Fibroblast of upper back skin (primary cell): Measurements from ENCODE around the gene WASHC4.
"Not testable (repeated sequence)": the region's sequence is repeated elsewhere in the genome, so short reads cannot be mapped to it uniquely, and the experiment has no call there.

ENCODE experiments used
- DNase-seq: peaks from one replicate; pipeline ENCODE4 v3.0.0-alpha.2; 2013

Gene WASHC4

DNA sequence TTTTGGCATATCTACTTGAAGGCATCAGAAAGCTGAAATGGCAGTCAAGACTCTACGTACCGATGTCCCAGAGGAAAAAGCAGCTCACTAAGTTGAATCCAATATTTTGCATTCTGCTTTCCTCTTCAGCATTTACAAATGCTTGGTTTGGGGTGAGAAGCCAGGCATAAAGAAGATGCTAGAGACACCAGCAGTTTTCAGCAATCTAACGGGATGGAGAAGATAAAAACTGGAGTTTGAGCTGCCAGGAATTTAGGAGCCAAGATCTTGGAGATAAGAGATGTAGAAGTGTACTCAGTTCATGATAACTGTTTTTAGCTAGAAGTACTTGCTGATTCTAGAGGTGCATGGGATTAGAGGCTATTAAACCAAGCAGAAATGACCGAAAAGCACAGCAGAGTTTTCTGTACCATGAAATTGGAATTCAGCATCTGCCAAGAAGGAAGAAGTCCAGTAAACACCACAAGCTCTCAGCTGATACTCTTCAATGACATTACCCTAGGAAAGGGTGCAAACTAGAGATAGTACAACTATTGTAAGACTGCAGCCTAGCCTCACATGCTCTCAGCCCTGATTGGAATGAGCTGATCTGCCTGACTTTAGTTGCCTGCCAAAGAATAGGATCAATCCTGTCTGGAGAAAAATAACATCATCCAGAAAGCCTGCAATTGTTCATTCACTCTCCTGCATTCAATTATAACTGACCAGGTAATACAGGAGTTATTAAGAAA, 15.9 kb upstream of the WASHC4 start:
- DNase-seq: no peak

DNA sequence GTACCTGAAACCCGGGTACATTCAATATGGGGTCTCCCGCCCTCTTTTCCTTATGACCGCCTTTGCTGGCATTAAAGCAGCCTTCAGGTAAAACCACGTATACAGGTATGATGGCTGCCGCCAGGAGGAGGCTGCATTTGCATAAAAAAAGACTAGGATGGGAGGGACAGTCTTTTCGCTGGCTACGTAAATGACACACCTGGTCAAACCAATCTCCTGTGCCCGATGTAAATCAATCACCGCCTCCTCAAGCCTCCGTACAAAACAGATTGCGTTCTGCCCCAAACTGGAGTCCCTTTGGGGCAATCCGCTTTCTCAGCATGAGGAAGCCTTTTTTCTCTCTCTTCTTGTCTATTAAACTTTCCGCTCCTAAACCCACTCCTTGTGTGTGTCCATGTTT, 15.2 kb upstream of the WASHC4 start:
- DNase-seq: no peak

DNA sequence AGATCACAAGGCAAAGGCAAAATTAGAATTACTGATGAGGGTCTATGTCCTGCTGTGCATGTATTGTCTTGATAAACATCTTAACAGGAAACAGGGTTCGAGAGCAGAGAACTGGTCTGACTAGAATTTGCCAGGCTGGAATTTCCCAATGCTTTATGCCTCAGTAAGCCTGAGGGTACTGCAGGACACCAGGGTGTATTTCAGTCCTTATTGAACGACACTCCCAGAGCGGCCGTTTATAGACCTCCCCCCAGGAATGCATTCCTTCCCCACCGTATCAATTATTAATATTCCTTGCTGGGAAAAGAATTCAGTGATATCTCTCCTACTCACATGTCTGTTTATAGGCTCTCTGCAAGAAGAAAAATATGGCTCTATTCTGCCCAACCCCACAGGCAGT, 12.2 kb upstream of the WASHC4 start:
- DNase-seq: not testable (repeated sequence)

DNA sequence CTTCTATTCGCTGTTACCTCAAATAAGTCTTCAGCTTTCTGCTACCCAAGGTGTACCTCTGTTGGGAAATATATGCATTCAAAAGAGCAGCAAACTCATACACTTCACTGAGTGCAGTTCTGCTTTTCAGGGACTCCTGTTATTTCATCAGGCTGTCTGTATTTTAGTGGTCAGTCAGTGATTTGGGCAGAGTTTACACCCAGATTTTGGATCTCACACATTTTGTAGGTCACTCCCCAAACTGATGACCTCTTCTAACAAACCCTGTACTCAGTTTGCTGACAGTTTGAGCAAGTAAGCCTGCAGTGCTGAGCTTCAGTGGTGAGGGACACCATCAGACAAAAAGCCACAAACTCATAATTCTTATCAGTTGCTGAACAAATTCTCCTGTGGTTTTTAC, 8.2 kb upstream of the WASHC4 start:
- no peak for DNase-seq

DNA sequence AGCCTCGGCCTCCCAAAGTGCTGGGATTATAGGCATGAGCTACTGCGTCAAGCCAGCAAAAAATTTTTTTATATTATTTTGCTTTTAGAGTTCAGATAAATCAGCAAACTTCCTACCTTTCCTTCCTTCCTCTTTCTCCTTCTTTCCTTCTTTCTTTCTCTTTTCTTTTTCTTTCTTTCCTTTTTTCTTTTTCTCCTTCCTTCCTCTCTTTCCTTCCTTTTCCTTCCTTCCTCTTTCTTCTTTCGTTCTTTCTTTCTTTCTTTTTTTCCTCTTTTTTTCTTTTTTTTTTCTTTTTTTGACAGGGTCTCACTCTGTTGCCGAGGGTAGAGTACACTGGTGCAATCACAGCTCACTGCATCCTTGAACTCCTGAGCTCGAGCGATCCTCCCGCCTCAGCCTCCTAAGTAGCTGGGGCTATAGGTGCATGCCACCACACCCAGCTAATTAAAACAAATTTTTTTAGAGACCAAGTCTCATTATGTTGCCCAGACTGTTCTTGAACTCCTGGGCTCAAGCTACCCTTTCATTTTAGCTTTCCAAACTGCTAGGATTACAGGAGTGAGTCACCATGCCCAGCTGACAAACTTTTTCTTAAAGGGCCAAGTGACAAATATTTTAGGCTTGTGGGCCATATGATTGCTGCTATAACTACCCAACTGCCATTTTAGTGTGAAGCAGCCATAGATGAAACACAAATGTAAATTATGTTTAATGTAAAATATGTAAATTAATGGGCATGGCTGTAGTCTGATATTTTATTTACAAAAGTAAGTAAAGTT, 7.1 kb upstream of the WASHC4 start:
- DNase-seq: peak; percentile 66

DNA sequence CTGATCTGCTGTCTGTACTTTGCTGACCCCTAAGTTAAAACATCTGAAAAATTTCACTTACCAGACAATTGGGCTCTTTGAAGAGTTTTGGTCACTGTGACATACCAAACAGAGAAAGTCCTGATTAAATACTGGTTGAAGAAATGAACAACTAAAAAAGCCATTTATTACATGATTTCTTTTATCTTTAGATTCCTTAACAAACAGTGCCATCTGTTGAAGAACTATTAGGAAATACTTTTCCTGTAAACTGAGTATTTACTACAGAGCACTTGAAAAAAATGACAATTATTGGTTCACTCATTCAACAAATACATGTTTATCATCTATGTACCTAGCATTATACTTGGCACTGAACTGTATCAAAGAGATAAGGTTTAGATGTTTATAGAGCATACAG, 6.5 kb upstream of the WASHC4 start:
- DNase-seq: peak; percentile 22

DNA sequence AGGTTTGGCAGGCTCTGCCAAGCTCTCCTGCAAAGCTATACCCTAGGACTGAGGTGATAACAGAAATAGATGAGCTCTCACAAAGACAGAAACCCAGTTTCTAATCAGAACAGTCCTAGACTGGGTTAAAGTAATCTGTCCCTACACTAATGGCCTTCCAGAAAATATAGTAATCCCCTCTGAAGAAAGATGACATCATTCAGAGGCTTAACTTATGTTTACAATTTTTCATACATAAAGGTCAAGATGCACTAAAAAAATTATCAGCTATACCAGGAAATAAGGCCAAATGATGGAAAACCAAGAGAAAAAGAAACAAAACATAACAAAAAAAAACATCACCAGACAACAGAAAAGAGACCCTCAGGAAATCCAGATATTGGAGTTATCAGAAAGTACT, 4.9 kb upstream of the WASHC4 start:
- no peak for DNase-seq

DNA sequence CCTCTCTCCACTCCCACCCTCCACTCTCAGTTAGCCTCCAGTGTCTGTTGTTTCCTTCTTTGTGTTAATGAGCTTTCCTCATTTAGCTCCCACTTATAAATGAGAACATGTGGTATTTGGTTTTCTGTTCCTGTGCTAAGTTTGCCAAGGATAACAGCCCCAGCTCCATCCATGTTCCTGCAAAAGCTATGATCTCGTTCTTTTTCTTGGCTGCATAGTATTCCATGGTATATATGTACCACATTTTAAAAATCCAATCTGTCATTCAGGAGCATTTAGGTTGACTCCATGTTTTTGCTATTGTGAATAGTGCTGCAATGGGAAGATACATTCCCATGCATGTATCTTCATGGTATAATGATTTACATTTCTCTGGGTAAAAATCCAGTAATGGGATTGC, 2.8 kb upstream of the WASHC4 start:
- no peak for DNase-seq

DNA sequence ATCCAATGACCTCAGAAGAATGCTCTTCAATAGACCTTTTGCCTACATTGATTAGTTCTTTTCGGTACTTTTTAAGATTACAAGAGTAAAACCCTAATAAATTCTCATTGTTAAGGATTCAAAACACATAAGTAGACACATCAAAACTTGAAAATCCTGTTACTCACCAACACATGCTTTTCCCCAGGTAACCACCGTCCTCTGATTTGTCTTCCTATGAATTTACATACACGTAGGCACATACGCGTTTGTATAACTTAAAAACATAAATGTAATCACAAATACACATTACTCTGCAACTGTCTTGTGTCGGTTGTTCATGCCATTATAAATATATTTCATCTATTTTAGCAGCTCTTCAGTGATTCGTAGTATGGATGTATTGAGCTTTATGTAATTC, 910 bp upstream of the WASHC4 start:
- no peak for DNase-seq

DNA sequence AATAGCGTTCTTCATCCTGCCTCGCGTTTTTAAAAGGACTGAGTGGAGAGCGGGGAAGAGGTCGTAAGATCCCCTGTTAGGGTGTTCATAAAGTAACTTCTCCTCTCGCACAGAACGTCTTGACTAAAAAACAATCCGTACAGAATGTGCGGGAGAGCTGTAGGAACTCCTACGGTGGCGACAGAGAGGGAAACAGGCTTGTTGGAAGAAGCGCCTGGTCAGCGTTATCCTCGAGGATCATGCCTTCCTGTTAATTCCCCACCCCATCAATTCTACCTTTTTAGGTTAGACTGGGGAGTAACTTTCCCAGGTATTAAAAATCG, 399 bp upstream of the WASHC4 start:
- no peak for DNase-seq

DNA sequence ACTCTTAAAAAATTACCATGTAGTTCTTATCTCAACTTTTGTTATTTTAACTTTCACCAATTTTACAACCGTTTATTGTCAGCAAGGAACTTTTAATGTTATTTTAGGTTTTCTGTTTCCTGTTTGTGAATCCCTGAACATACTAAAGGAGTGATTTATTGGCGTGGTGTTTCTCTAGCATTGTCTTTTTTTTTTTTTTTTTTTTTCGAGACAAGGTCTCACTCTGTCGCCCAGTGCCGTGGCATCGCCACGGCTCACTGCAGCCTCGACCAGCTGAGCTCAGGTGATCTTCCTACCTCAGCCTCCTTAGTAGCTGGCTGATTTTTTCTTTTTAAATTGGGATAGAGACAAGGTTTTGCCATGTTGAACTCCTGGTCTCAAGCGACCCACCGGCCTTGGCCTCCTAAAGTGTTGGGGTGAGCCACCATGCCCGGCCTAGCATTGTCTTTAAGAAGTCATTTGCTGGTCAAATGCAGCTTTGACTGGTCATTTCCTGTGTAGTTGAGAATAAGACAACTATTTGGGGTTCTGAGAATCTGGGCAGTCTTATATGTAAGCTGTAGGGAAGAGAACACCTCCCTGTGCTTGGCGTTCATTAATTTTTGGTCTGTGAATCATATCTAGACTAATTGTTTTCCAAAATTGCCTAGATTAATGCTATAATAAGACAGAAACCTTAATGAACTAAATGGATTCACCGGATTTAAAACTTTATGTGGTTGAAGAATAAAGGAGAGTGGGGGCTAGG, 2.1 kb downstream of the WASHC4 start:
- peak; percentile 23 for DNase-seq

DNA sequence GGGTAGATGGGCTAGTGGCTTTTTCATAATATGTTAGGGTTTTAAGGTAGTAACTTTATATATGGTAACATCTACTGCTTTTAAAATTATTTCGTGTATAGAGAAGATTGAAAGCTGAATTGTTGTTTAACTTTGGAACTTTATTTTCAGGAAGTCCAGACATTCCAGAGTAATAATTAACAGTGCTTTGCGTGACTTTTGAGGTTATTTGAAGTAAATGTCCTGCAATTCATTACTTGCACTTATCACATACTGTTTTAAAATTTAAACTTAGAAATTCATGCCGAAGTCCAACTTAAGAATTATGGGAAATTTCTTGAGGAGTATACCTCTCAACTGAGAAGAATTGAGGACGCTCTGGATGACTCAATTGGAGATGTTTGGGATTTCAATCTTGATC, 3.3 kb downstream of the WASHC4 start:
- no peak for DNase-seq

DNA sequence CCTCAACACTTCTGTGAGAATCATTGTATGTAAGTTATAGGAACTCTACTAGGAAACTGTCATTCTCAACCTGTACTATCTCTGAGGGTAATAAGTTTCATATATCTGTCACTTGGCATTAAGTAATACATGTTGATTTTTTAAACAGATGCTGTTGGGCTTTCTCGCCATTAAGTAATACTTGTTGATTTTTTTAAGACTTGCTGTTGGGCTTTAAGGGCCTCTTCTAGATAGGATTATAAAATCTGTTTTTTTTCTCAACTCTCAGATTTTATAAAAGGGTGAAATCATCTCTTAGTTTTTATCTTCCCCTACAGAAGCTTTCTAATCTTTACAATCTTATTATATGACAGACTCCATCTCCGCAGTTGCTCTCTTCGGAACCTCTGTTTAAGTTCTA, 5.6 kb downstream of the WASHC4 start:
- DNase-seq: no peak

DNA sequence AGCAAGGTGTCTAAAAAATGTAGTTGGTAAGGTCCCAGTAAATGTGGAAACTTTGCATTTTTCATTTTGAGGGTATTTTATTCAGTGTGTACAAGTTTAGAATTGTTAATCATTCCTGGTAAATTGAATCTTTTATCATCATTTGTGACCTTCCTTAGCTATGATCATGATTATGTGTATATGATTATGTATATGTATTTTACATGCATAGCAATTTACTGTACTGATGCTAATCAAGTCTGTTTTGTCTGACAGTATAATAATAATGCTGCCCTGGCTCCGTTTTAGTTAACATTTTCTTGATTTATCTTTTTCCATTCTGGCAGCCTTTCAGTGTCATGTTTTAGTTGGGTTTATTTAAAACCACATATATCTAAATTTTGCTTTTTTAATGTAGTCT, 9.4 kb downstream of the WASHC4 start:
- DNase-seq: no peak

DNA sequence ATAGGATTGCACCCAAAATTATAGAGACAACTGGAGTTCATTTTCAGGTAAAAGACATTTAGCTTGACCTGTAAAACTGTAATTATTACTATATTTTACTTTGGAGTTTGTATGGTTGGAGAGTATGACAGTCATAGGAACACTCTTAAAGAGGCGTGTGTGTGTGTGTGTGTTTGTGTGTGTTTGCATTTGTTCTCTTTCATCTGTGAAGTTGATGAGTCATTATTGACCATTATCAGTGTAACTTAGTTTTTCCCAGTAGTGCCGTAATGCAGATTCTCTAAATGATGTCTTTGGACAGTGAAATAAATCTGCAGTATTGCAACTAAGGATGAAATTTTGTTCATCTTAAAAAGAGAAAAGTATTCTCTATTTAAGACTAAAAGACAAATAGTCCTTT, 13.0 kb downstream of the WASHC4 start:
- no peak for DNase-seq

DNA sequence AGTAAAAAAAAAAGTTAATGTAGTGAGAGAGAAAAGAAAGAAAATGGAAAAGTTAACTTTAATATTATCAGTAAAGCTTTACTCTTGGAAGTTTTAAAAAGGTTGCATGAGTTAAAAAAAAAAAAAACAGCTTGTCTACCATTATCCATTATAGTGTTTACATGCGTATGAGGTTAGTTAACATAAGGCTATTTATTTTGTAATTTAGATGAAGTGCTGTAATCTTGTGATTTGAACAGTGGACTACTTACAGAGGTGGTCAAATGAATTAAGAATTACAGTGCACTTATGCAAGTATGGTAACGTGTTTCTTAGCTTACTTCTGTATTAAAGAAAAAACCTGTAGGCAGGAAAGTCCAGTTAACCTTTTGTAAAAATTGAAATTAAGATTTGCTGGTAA, 30.7 kb downstream of the WASHC4 start:
- DNase-seq: no peak

DNA sequence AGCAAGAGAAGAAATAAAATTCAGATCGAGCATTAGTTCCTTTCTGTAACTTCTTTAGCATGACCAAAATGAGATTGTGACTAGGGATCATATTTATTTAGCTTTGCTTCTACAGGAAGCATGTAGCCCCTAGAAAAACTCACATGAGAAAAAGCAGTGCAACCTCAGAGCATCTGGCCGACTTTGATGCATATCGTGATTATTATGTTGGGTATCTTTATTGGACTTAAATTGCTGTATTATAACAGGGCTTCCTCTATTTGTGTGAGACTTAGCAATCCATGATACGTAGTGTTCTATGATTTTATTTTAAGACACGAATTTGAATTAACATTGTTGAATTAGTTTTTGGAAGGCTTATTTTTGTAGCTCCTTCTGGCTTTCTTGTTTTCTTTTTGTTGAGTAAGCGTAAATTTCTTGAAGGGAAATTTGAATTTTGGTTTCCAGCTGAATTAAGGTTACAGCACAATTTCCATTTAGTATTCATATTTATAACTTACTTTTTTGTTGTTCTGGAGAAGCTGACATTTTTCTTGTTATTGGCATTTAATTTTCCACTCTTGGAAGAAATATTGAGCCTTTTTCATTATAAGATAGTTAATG, 33.9 kb downstream of the WASHC4 start:
- DNase-seq: no peak

DNA sequence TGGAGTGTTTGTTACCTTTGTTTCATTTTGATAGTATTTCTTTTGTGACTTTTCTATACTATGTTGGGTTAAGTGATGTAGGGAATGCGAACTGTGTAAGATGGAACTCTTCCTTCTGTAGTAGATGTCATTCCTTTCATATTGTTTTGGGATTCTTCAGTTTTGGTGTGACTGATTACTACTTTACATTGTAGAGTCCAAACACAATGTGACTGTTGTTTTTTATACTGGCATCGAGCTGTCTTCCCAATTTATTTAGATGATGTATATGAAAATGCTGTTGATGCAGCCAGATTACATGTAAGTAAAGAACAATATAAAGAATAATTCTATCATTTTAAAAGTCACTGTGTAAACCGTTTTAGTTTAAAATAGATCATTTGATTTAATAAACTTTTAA, 34.7 kb downstream of the WASHC4 start:
- no peak for DNase-seq

DNA sequence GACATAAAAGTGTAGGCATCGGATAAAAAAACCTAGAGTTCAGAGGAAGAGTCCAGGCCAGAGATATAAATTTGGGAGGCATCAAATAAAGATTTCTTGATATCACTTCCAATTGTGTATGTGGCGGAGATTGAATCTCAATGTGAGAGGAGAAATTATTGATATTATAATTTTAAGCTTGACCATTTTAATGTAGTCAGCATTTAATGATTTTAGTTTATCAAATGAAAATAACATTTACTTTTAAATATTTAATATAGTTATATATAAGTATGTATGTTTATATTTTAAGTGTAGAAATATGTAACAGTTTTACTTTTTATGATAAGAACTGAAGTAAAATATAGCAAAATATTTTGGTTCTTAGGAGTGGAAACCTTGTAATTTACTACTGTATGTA, 48.7 kb downstream of the WASHC4 start:
- DNase-seq: no peak

DNA sequence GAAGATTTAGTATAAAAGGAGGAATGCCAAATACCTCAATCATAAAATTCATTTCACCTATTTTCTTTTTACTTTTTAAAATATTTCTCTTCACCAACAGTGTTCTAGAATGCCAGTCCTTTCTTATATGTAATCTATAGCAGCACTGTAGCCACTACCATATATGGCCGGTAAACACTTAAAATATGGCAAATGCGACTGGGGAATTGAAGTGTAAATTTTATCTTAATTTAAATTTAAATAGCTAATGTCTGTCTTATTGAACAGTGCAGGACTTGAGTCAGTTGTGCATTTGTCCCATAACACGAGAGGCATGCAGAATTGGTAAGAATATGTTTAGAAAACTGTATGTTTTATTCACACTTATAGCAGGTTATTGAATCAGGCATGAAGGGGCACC, 50.1 kb downstream of the WASHC4 start:
- no peak for DNase-seq

DNA sequence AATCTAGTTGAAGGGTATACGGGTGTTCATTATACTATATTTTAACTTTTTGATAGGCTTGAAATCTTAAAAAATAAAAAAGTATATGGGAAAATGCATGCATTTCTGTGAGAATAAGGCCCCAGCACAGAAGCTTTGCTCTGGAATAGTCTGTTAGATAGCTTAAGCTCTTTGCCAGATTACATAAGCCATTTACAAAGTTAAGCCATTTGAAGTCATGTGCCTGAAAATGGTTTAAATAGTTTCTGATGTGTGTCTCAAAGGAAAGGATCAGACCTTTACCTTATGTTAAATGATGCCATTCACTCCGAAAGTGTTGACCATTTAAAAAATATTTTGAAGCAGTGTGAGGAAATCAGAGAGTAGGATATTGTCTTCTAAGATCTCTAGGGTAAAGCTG, 51.3 kb downstream of the WASHC4 start:
- DNase-seq: no peak

DNA sequence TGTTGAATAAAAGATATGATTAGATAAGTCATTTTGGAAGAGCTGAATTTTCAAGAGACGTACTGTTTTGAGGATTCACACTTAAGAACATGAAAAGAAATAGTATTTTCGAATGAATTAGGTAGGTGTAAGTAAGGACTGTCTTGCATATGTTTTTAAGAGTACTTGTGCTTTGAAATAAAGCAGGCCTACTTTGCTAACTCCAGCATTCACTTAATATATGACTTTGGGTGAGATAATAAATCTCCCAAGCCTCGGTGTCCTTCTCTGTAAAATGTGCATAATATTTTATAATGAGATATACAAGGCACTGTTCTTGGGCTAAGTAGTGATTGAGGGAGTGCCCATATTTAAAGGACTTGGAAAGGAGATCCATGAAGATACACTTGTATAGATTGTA, 54.6 kb downstream of the WASHC4 start:
- DNase-seq: no peak

DNA sequence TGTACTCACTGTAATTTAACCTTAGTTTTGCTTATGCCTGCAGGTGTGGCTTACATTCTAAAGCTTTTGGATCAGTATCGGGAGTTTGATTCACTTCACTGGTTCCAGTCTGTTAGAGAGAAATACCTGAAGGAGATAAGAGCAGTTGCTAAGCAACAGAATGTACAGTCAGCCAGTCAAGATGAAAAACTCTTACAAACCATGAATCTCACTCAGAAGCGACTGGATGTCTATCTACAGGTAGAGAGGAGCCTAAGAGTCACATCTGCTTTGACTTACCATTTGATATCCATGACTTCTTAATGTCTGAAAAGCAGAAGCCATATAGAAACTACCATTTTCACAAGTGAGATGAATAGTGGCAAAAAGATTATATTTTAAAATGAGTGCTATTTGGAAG, 56.5 kb downstream of the WASHC4 start:
- DNase-seq: no peak

DNA sequence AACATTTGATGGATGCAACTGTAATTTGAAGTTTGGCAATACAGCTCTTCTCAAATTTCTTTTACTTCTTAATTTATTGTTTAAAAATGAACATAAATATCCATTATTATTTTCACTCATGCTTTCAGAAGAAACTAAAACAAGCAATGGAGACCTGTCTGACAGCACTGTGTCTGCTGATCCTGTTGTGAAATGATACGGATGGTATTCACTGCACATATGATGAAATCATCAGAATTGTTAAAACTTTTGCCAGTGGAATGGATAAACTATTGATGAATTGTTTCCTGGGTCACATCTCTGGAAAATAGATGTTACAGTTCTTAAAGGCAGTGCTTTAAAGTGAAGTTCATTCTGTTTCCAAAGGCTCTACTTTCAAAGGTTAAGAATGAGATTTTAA, 59.2 kb downstream of the WASHC4 start:
- DNase-seq: peak; percentile 10
